ENCODE results near the gene CCDC28A.

Gene CCDC28A

DNA sequence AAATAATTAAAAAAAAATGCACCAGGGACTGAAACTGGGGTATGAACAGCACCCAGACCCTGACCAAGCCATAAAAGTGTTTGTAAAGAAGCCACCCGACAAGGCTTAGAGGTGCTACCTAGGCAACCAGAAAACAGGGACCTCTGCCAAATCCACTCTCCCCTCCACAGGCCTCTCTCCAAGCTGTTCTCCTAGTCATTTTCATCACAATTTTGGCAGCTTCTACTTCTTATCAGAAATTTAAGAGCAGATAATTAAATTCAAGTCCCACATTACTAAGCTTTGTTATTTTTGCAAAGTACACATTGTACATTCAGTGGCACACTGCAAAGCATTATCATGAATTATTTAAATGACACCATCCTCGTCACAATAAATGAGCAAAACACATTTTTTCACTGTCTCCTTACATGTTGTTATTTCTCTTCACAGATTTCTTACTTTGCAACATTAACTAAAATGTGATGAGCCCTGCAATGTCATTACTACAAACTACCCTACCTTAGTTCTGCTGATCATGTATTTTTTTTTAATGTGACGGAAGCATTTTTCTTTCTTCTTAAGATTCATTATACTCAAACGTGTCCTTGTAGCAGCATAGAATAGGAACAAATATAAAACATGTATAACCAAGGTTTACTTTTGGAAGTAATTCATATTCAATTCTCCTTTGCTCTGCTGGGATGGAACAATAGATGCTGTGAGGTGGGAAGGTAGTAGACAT is 60.4 kb downstream of the CCDC28A start:
- no peak for DNase-seq (ENCODE audit: low spot score)

DNA sequence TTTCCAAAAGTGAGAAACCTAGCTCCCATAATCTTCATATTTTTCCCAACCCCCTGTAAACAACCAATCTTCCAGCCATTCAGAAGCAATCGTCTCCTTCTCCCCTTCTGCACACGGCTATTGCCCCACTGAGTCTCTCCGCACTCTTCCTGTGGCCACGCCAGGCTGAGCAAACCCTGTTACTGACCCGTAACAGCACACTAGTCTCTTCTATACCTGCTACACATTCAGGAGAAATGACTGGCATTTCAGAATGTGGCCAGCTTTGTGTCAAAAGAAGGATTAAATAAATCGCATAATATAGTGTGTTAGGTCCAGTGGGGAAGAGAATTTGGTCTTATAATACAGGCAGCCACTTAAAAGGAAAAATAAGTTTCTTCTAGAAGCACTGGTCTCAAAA is 63.7 kb downstream of the CCDC28A start:
- DNase-seq (ENCODE audit: low spot score), result no peak

Measured in HuH-7 (cell line).